Esophagus muscularis mucosa (tissue), 4 donors: Measurements from ENCODE around the gene CENPB. TPM values are rescaled to one million over a fixed set of nuclear protein-coding genes. Genes with fewer than 3 reads are reported as not detected.

Experiments used
- DNase-seq: peaks from one replicate; pipeline ENCODE4 v3.0.0-alpha.2; 2017; ENCODE audit errors: extremely low spot score
- H3K27ac ChIP-seq, 4 donors: fragments of 200-600 bp; sonication (generic); replicated peaks in 1 of 4; 1 replicate in 3 of 4; 2 replicates in 1 of 4; pipeline ENCODE4 v1.5.1; 2016 to 2019; ENCODE audit warnings: mild to moderate bottlenecking in 1 of 4
- H3K27me3 ChIP-seq, 4 donors: fragments of 200-600 bp; sonication (generic); one replicate each; pipeline versions ENCODE4 v1.5.1 to v1.6.0; 2016 to 2019
- H3K36me3 ChIP-seq, 4 donors: fragments of 200-600 bp; sonication (generic); one replicate each; pipeline ENCODE4 v1.5.1; 2016 to 2019
- H3K4me1 ChIP-seq, 4 donors: fragments of 200-600 bp; sonication (generic); one replicate each; pipeline ENCODE4 v1.5.1; 2016 to 2019
- H3K4me3 ChIP-seq, 4 donors: fragments of 200-600 bp; sonication (generic); 1 replicate in 2 of 4; 2 replicates in 2 of 4; pipeline ENCODE4 v1.5.1; 2016 to 2019; ENCODE audit warnings: mild to moderate bottlenecking in 4 of 4, moderate library complexity in 1 of 4
- H3K9me3 ChIP-seq, 4 donors: fragments of 200-600 bp; sonication (generic); 1 replicate in 3 of 4; 2 replicates in 1 of 4; pipeline ENCODE4 v1.5.1; 2016 to 2019
- EP300 ChIP-seq: sonication (generic); formaldehyde crosslinking; IDR thresholded peaks from one replicate; pipeline ENCODE4 v1.6.1; 2017; ENCODE audit warnings: antibody characterized with exemption
- POLR2A ChIP-seq: fragments of 450-650 bp; IDR thresholded peaks from one replicate; pipeline ENCODE4 v1.6.1; 2017; ENCODE audit warnings: antibody characterized with exemption, moderate library complexity, mild to moderate bottlenecking, low read depth
- POLR2AphosphoS5 ChIP-seq, 2 donors: sonication (generic); formaldehyde crosslinking; IDR thresholded peaks; one replicate each; pipeline ENCODE4 v1.6.1; 2017; ENCODE audit warnings: antibody characterized with exemption in 2 of 2
- WGBS: methylation state at CpG from one replicate; pipeline ENCODE4 v1.1.5; 2018; 5-methylcytosine and 5-hydroxymethylcytosine counted together
- intact Hi-C: fragments of 100-400 bp; cut with DNase I; formaldehyde crosslinking; loops from one replicate; pipeline ENCODE4 v1.15.1; 2023
- total RNA-seq, 4 donors: library from RNA; depleted of rRNA; stranded (reverse); fragments of >200 nt; gene quantifications; one replicate each; pipeline versions ENCODE4 v1.1.0 to v1.2.1, GENCODE V29; 2016
- TF ChIP-seq, protein P1 (sequence below), 3 experiments: fragments of 200-600 bp in 2 of 3; fragments of 450-650 bp in 1 of 3; sonication (generic) in 2 of 3; IDR thresholded peaks; one replicate each; pipeline ENCODE4 v1.5.1; 2017 to 2019; ENCODE audit warnings: antibody characterized with exemption in 3 of 3, mild to moderate bottlenecking in 2 of 3, moderate library complexity in 1 of 3

Gene CENPB
- total RNA-seq, 4 donors from 2014 or later: 131 to 225 (median 199) TPM

DNA sequence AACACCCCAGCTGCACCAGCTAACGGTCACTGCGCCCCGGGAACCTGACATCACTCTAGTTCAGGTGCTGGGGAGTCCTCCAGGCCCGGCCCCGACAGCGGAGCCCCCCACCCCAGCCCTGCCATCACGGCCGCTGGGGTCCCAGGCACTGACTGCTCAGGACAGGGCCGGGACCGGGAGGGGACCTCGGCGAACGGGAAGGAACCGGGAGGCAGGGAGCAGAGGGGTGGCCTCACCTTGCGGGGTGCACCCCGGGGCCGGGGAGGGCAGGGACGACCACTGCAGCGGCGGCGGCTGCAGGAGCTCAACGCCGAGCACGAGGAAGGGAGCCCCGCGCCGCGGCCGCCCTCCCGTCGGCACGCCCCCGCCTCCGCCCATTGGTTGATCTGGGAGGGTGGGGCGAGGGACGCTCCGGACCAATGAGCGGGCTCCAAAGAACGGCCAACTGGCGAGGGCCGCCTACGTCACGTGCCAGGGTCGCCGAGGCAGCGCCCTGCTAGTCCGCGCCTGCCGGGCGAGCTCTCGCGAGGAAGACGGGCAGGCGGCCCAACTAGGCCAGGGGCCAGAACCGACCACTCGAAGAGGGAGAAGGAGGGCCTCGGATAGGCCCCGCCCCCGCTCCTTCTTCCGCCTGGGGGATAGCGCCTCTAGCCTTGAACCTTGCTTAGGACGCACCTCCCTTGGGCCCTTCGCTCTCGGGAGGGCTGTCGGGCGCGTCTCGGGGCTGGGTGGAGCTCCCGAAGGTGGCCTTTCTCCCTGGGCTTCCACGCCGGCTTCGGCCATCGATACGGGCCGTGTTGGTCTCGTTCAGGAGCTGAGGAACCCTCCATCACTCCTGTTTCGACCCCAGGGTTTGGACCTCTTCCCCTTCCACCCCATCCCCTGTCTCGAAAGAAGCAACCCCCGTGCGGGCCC is 18.9 kb downstream of the CENPB start, which contains the start of gene ADISSP:
TSS of gene ADISSP (minus strand) at position 327 of the 915 bp plus-strand sequence. CDS start 7,653 bp downstream, outside the sequence.
- H3K4me1 ChIP-seq: peaks cover 28 to 66% (median 63%) of the 10 kb centered on the region in 4 donors
- H3K9me3 ChIP-seq: no peaks in the 10 kb centered on the region
- intact Hi-C loops: no loop called here
- TF ChIP-seq EP300 (no peak), POLR2AphosphoS5 (IDR thresholded peaks at IDR 0.05) (peak; percentile 90 to 95)
- TF ChIP-seq, protein P1, sequence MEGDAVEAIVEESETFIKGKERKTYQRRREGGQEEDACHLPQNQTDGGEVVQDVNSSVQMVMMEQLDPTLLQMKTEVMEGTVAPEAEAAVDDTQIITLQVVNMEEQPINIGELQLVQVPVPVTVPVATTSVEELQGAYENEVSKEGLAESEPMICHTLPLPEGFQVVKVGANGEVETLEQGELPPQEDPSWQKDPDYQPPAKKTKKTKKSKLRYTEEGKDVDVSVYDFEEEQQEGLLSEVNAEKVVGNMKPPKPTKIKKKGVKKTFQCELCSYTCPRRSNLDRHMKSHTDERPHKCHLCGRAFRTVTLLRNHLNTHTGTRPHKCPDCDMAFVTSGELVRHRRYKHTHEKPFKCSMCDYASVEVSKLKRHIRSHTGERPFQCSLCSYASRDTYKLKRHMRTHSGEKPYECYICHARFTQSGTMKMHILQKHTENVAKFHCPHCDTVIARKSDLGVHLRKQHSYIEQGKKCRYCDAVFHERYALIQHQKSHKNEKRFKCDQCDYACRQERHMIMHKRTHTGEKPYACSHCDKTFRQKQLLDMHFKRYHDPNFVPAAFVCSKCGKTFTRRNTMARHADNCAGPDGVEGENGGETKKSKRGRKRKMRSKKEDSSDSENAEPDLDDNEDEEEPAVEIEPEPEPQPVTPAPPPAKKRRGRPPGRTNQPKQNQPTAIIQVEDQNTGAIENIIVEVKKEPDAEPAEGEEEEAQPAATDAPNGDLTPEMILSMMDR (IDR thresholded peaks at IDR 0.05): peak in 2 of 3 experiments; percentile 10 to 23
- H3K27me3 ChIP-seq: no peaks in the 10 kb centered on the region
- peak; percentile 100 for DNase-seq
- peak within 1 kb of the TSS; percentile 91 to 97 (median 93) for H3K27ac ChIP-seq
- no peaks in the 10 kb centered on the region for H3K36me3 ChIP-seq
- WGBS: 0% methylated on average over 17 of the region's 80 CpGs
- H3K4me3 ChIP-seq: peak within 1 kb of the TSS; percentile 68 to 83 (median 70)

DNA sequence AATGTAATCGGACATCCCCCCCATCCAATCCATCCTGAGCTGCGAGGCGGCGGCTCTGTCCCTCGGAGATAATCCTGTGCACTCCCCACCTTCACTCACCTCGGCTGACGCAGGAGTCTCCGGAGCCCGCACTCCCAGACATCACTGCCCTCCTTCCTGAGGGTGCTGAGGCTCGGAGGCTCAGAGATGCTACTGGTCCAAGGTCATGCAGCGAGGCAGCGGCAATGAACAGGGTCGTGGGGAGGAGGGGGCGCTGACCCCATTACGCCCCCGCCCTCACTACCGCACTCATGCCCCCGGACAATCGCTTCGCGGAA is 19.5 kb downstream of the CENPB start:
- Histone ChIP-seq H3K27me3 (no peaks in the 10 kb centered on the region), H3K4me1 (peaks cover 28 to 72% (median 70%) of the 10 kb centered on the region in 4 donors), H3K4me3 (peak overlapping the region; percentile 68 to 83 (median 70)), H3K36me3 (no peaks in the 10 kb centered on the region), H3K9me3 (no peaks in the 10 kb centered on the region), H3K27ac (peak overlapping the region; percentile 76 to 97 (median 92))
- 0% methylated on average over 3 of the region's 21 CpGs for WGBS
- TF ChIP-seq POLR2A (no peak), EP300 (no peak)
- intact Hi-C loops: no loop called here
- no peak for DNase-seq

DNA sequence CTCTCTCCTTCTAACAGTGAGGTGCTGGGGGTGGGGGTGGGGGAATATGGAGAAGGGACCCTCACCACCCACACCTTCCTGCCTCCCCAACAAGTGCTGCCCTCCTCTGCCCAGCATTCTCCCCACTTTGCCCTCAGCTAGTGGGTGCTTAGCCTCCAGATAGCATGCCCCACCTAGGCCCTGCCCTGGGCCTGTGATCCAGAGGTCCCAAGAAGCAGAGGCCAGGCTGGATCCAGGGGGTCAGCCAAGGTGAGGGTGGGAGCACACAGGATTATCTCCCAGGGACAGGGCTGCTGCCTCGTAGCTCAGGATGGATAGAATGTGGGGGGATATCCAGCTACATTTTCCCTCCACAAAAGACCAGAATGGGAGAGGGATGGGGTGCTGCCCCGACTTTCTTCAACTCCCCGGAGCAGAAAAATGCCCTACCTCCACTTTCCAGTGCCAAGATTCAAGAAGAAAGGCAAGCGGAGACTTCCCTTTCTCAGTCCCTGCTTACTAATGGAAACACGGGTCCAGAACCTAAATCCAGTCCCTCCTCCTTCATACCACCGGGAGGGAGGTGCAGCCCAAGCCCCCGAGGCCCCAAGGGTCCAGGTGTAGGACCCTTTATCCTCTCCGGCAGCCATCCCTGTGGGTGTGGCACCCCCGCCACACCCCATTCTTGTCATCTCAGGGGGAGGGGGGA is 20.0 kb downstream of the CENPB start:
- peaks cover 0 to 3% (median 0%) of the 10 kb centered on the region in 4 donors for H3K36me3 ChIP-seq
- H3K4me1 ChIP-seq: peaks cover 28 to 77% (median 75%) of the 10 kb centered on the region in 4 donors
- no peaks in the 10 kb centered on the region for H3K27me3 ChIP-seq
- DNase-seq: no peak
- no peaks in the 10 kb centered on the region for H3K9me3 ChIP-seq
- TF ChIP-seq POLR2AphosphoS5 (IDR thresholded peaks at IDR 0.05): no peak
- no peak for TF ChIP-seq EP300
- TF ChIP-seq POLR2A: no peak
- TF ChIP-seq, protein P1 (IDR thresholded peaks at IDR 0.05): no peak
- H3K4me3 ChIP-seq: peak overlapping the region; percentile 68 to 83 (median 70)
- intact Hi-C loops: no loop called here
- peak overlapping the region; percentile 76 to 97 (median 92) for H3K27ac ChIP-seq
- 11% methylated on average over 8 of the region's 9 CpGs for WGBS

DNA sequence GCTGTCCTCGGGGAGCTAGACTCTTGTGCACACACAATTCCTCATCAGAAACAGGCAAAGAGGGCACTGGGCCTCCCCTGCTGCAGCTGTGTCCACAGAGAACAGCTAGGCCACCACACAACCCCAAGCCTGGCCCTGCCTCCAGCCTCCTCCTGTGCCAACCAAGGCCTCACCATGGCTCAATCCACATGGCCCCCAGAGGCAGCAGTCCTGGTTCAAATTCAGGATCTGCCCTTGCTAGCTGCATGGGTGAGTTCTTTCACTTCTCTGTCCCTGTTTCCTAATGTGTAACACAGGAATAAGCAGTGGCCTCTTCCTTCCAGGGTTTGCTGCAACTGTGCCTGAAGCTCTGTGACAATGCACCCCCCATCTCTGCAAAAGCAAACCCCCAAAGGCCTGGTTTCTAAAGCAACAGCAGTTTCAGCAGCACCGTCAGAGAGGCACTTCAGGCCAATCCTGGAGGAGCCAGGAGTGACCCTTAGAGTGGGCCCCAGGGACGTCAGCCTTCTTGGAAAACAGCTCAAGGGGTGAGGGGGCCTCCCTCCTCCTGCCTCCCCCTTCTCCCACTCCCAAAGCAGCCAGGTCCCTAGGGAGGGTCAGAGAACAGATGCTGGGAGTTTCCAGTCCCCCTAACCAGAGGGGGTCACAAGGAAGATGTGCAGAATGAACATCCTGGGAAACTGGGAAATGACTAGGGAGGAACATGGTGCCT is 21.2 kb downstream of the CENPB start:
- intact Hi-C loops: no loop called here
- Histone ChIP-seq H3K27me3 (no peaks in the 10 kb centered on the region), H3K4me3 (peak overlapping the region in 3 of 4 donors; percentile 11 to 83 (median 72)), H3K27ac (peak overlapping the region; percentile 76 to 97 (median 92)), H3K36me3 (peaks cover 0 to 4% (median 0%) of the 10 kb centered on the region in 4 donors), H3K4me1 (peaks cover 28 to 88% (median 86%) of the 10 kb centered on the region in 4 donors), H3K9me3 (no peaks in the 10 kb centered on the region)
- TF ChIP-seq POLR2A (no peak), EP300 (no peak), POLR2AphosphoS5 (IDR thresholded peaks at IDR 0.05) (no peak)
- TF ChIP-seq, protein P1 (IDR thresholded peaks at IDR 0.05): no peak
- no peak for DNase-seq
- WGBS: 57% methylated on average over 2 of the region's 3 CpGs
